GM12865 (cell line): ENCODE results near the gene PCGF1.
A peak's percentile ranks its signal among the peaks of the same experiment; 100 is the strongest.

ENCODE experiments used
- DNase-seq: peaks from one replicate; pipeline ENCODE4 v3.0.0; 2010; ENCODE audit warnings: low read depth
- H3K4me3 ChIP-seq: 2 replicates; pipeline ENCODE4 v1.5.1; 2011; ENCODE audit warnings: mild to moderate bottlenecking, low read depth, low read length, control low read depth
- CTCF ChIP-seq: IDR thresholded peaks from 2 replicates; pipeline ENCODE4 v1.5.1; 2011; ENCODE audit warnings: low read length, control low read depth, low read depth, inconsistent platforms; ENCODE audit not compliant: insufficient read depth; ENCODE audit errors: missing control alignments

PCGF1 gene

GRCh38 chr2:74510272-74510671 is 2.8 kb upstream of the PCGF1 start:
- H3K4me3 ChIP-seq = no peak overlapping the region
- no peak for DNase-seq
- no peak for TF ChIP-seq CTCF

- peak overlapping the region; percentile 69 for H3K4me3 ChIP-seq
- no peak for TF ChIP-seq CTCF
- DNase-seq = peak; percentile 39
Observed at GRCh38 chr2:74507926-74508520, 528 bp upstream of the PCGF1 start.

- TF ChIP-seq CTCF = no peak
- DNase-seq = no peak
- H3K4me3 ChIP-seq = no peak overlapping the region
Observed at GRCh38 chr2:74505448-74506246, 1.8 kb downstream of the PCGF1 start.

- no peak for DNase-seq
- TF ChIP-seq CTCF = no peak
- no peak overlapping the region for H3K4me3 ChIP-seq
Observed at GRCh38 chr2:74504591-74504990, 2.9 kb downstream of the PCGF1 start.

GRCh38 chr2:74503506-74504475 is 3.7 kb downstream of the PCGF1 start:
- TF ChIP-seq CTCF = no peak
- no peak for DNase-seq
- H3K4me3 ChIP-seq = peak overlapping the region; percentile 72

- peak; percentile 38 for TF ChIP-seq CTCF
- peak overlapping the region; percentile 72 for H3K4me3 ChIP-seq
Observed at GRCh38 chr2:74502720-74503505, 4.6 kb downstream of the PCGF1 start.

More at GRCh38 chr2:74502720-74503505, 4.6 kb downstream of the PCGF1 start:
- DNase-seq = peak; percentile 87
